Thyroid gland (tissue), 4 donors: ENCODE data around the gene KCNH6. TPM values are rescaled to one million over a fixed set of nuclear protein-coding genes. Genes with fewer than 3 reads are reported as not detected.
A peak's percentile ranks its signal among the peaks of the same experiment; 100 is the strongest.

Experiments used
- DNase-seq, 2 donors: peaks; one replicate each; pipeline ENCODE4 v3.0.0-alpha.2; 2019
- H3K27ac ChIP-seq, 3 donors: fragments of 200-600 bp; sonication (generic); 1 replicate in 2 of 3; 2 replicates in 1 of 3; pipeline ENCODE4 v1.5.1; 2016 to 2019; ENCODE audit warnings: mild to moderate bottlenecking in 1 of 3, moderate library complexity in 1 of 3
- H3K27me3 ChIP-seq: fragments of 200-600 bp; sonication (generic); one replicate; pipeline ENCODE4 v1.5.1; 2019
- H3K36me3 ChIP-seq, 2 donors: fragments of 200-600 bp; sonication (generic); one replicate each; pipeline ENCODE4 v1.5.1; 2016 to 2019
- H3K4me1 ChIP-seq, 2 donors: fragments of 200-600 bp; sonication (generic); one replicate each; pipeline ENCODE4 v1.5.1; 2017 to 2019
- H3K4me3 ChIP-seq, 3 donors: fragments of 200-600 bp; sonication (generic); replicated peaks in 1 of 3; 1 replicate in 2 of 3; 2 replicates in 1 of 3; pipeline ENCODE4 v1.5.1; 2016; ENCODE audit warnings: mild to moderate bottlenecking in 1 of 3
- H3K9me3 ChIP-seq: fragments of 200-600 bp; sonication (generic); one replicate; pipeline ENCODE4 v1.5.1; 2017
- CTCF ChIP-seq, 6 experiments: fragments of 200-600 bp in 3 of 6; fragments of 450-650 bp in 3 of 6; sonication (generic) in 3 of 6; IDR thresholded peaks; one replicate each; pipeline ENCODE4 v1.5.1; 2016 to 2019; ENCODE audit warnings: antibody characterized with exemption in 6 of 6, mild to moderate bottlenecking in 2 of 6, inconsistent platforms in 1 of 6, moderate library complexity in 1 of 6
- POLR2A ChIP-seq, 2 donors: fragments of 450-650 bp; IDR thresholded peaks; one replicate each; pipeline ENCODE4 v1.6.1; 2017; ENCODE audit warnings: antibody characterized with exemption in 2 of 2, mild to moderate bottlenecking in 2 of 2, moderate library complexity in 1 of 2
- WGBS, 2 donors: methylation state at CpG; one replicate each; pipeline ENCODE4 v1.1.5; 2017; 5-methylcytosine and 5-hydroxymethylcytosine counted together
- intact Hi-C: fragments of 100-400 bp; cut with DNase I; formaldehyde crosslinking; loops from one replicate; pipeline ENCODE4 v1.15.1; 2023
- total RNA-seq, 4 donors: library from RNA; depleted of rRNA; stranded (reverse); fragments of >200 nt; gene quantifications; one replicate each; pipeline ENCODE4 v1.2.3, GENCODE V29; 2016

The KCNH6 gene
- total RNA-seq, 4 donors from 2014 or later: 0.67 TPM; not detected in 3

GRCh38 chr17:63564562-63564961, 41.4 kb downstream of the KCNH6 start:
- Histone ChIP-seq H3K36me3 (no peaks in the 10 kb centered on the region), H3K9me3 (no peaks in the 10 kb centered on the region), H3K4me1 (no peaks in the 10 kb centered on the region), H3K4me3 (no peak overlapping the region), H3K27ac (no peak overlapping the region), H3K27me3 (no peaks in the 10 kb centered on the region)
- DNase-seq: no peak
- WGBS, 2 donors: 98 to 100% methylated on average over 3 to 5 of the region's 5 CpGs
- intact Hi-C loops: no loop called here
- TF ChIP-seq POLR2A (IDR thresholded peaks at IDR 0.05) (no peak), CTCF (IDR thresholded peaks at IDR 0.05) (no peak)

- DNase-seq: no peak
- Histone ChIP-seq H3K4me1 (no peaks in the 10 kb centered on the region), H3K27ac (no peak overlapping the region), H3K36me3 (no peaks in the 10 kb centered on the region), H3K4me3 (no peak overlapping the region), H3K9me3 (no peaks in the 10 kb centered on the region), H3K27me3 (no peaks in the 10 kb centered on the region)
- TF ChIP-seq POLR2A (IDR thresholded peaks at IDR 0.05): no peak
- TF ChIP-seq CTCF (IDR thresholded peaks at IDR 0.05): no peak
- intact Hi-C loops: no loop called here
- WGBS, 2 donors: 88 to 100% methylated on average over 1 of the region's 1 CpG
Measured at GRCh38 chr17:63567229-63567628, 44.1 kb downstream of the KCNH6 start.

GRCh38 chr17:63568563-63568962, 45.4 kb downstream of the KCNH6 start:
- TF ChIP-seq CTCF (IDR thresholded peaks at IDR 0.05): no peak
- no peak for DNase-seq
- intact Hi-C loops: no loop called here
- H3K4me1 ChIP-seq: no peaks in the 10 kb centered on the region
- H3K27me3 ChIP-seq: no peaks in the 10 kb centered on the region
- WGBS, 2 donors: 83 to 89% methylated on average over 8 of the region's 8 CpGs
- H3K9me3 ChIP-seq: no peaks in the 10 kb centered on the region
- H3K4me3 ChIP-seq: no peak overlapping the region
- H3K36me3 ChIP-seq: no peaks in the 10 kb centered on the region
- no peak overlapping the region for H3K27ac ChIP-seq

- Histone ChIP-seq H3K4me1 (no peaks in the 10 kb centered on the region), H3K4me3 (no peak overlapping the region), H3K27ac (no peak overlapping the region), H3K9me3 (no peaks in the 10 kb centered on the region), H3K27me3 (no peaks in the 10 kb centered on the region), H3K36me3 (no peaks in the 10 kb centered on the region)
- TF ChIP-seq POLR2A (IDR thresholded peaks at IDR 0.05) (no peak), CTCF (IDR thresholded peaks at IDR 0.05) (no peak)
- 88 to 98% methylated on average over 1 of the region's 1 CpG for WGBS, 2 donors
- intact Hi-C loops: no loop called here
- no peak for DNase-seq
Measured at GRCh38 chr17:63571632-63572310, 48.6 kb downstream of the KCNH6 start.

GRCh38 chr17:63573634-63574033, 50.5 kb downstream of the KCNH6 start:
- Histone ChIP-seq H3K27ac (no peak overlapping the region), H3K4me3 (no peak overlapping the region), H3K9me3 (no peaks in the 10 kb centered on the region), H3K27me3 (no peaks in the 10 kb centered on the region), H3K36me3 (no peaks in the 10 kb centered on the region), H3K4me1 (peaks cover 3 to 6% of the 10 kb centered on the region in 2 donors)
- no peak for DNase-seq
- WGBS, 2 donors: 86% methylated on average over 5 of the region's 5 CpGs
- intact Hi-C loops: no loop called here
- TF ChIP-seq POLR2A (IDR thresholded peaks at IDR 0.05): no peak
- peak in 1 of 6 experiments; percentile 16 for TF ChIP-seq CTCF (IDR thresholded peaks at IDR 0.05)
